ENCODE data around the gene RETREG2.

Gene RETREG2, protein sequence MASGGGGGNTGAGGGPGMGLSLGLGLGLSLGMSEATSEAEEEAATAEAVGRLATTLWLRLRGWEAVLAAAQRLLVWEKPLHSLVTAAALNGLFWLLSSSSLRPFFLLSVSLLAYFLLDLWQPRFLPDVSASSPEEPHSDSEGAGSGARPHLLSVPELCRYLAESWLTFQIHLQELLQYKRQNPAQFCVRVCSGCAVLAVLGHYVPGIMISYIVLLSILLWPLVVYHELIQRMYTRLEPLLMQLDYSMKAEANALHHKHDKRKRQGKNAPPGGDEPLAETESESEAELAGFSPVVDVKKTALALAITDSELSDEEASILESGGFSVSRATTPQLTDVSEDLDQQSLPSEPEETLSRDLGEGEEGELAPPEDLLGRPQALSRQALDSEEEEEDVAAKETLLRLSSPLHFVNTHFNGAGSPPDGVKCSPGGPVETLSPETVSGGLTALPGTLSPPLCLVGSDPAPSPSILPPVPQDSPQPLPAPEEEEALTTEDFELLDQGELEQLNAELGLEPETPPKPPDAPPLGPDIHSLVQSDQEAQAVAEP

DNA sequence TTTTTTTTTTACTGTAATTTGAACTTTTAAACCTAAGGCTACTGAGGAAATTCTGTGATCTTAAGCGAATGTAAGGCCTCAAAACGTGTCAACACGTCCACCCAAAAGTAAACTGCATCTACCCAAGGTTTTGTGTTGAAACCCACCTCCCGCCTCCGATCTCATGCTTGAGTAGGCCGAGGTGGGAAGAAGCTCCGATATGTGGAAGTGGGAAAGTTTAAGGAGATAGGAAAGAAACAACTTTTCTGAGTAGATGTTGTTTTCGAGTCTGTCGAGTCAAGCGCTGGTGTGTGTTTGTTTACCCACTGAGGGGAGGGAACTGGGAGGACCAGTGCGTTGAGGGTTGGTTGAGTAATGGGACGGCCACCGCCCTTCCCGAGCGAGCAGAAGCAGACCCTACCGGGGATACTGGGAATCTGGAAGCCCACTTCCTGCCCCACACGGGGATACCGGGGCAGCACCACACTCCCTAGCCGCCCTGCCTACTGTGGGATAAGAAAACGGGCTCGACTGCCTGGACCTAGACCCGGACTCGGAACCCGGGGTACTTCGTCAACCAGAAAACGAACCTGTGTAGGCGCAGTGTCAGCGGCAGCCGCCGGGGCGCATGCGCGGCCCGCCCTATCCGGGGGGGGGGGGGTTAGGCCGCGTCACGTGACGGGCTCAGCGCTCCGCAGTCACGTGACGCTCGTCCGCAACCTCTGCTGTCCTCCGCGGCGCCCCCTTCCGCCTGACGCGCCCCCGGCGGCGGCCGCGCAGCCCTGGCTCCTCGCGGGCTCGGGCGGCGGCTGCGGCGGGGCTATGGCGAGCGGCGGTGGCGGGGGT lies at the start of gene RETREG2:
TSS of gene RETREG2 (plus strand) at position 724 of the 825 bp plus-strand sequence. CDS start at position 802, 78 bp downstream.
- DNase-seq, result no peak

DNA sequence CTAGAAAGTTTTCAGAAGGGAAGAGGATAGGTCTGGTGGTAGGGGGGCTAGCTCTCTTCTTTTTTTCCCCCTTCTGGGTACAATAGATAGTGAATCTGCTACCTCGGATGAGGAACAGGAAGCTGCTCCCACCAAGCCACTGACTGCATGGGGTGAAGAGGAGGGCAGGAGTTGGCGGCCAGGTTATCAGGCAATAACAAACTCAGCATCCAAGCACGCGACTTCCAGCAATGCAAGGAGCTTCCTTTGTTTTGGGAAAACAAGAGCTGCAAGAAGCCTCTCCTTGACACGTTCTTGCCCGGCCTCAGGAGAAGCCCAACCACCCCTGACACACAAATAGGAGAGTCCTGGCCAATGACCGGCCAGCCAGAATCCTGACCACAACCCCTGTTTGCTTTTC lies 49.7 kb upstream of the RETREG2 start:
- no peak for DNase-seq

DNA sequence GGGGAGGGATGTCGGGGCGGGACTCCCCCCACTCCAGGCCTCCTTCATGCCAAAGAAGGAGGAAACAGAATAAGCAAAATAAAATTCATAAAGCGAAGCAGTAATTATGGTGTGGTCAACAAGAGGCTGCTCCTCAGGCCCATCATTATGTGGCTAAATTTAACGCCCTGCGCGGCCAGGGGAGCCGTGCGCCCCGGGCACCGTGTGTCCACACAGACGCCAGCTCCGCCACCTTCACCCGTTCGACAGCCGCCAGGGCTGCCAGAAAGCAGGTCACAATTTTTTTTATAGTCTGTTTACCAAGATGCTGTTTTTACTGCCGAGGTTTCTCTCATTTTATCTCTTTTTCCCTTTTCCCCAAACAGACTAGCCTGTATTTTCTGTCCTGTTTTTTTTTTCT lies 48.5 kb upstream of the RETREG2 start:
- no peak for DNase-seq

DNA sequence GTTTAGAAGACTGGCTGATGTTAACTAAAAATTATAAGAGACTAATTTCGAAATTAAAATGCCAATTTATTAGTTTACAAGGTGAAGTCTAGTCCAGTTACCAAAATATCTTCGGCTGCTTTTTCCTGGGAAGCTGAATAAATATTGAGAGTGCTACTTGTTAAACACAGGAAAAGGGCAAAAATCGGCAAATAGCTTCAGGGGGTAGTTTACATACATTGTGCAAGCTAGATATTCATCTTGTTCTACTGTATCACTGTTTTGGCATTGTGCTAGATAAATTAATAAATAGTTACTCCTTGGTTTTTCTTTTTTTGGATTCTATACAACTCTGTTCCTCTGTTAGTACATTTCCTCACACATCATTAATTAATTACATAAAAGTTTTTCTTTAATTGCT lies 46.7 kb upstream of the RETREG2 start:
- no peak for DNase-seq

DNA sequence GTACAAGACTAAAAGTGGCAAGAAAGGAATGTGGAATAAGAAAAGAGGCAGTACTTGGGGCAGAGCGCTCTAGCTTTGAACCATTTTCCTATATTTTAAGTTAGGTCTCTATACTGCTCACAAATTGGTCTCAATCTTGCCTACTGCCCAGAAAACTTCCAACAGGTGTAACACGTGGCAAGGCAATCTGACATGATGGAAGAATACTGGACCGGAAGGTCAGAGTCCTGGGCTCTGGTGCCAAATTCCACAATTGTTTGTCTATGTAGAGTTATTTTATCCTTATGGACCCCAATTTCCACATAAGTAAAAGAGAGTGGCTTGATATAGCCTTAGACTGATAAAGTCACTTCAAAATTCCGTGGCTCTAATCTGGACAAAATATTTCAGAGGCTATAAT lies 46.3 kb upstream of the RETREG2 start:
- DNase-seq, result no peak

DNA sequence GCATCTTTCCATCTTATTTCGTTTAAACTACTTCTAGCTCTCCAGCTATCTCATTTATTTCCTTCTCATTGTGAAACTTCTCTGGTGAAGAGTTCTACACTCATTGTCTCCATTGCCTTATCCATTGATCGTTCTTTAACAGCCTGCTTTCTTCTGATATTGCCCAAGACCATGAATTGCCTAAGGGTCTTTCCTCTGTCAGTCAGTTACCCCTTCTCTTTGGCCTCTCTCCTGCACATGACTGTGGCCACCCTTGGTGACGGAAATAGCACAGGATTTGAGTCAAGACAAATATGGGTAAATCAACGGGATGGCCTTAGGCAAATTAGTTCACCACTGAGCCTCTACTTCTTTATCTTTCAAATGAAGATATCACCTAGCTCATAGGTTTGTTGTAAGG lies 44.1 kb upstream of the RETREG2 start:
- no peak for DNase-seq

DNA sequence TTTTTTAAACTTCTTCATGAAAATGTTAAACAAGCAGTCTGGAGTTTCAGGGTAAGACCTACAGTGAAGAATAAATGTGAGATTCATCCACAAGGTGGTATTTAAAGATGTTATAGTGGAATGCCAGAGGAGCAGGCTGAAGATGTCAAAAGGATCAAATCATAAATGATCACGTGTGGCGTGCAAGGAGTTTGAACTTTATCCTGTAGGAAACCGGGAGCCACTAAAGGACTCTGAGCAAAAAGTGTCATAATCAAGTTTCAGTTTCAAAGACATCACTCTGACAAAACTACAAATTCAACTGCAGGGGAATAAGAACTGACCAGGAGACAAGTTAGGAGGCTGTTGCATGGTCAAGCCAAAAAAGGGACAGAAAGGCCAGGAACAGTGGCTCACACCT lies 37.4 kb upstream of the RETREG2 start:
- no peak for DNase-seq

DNA sequence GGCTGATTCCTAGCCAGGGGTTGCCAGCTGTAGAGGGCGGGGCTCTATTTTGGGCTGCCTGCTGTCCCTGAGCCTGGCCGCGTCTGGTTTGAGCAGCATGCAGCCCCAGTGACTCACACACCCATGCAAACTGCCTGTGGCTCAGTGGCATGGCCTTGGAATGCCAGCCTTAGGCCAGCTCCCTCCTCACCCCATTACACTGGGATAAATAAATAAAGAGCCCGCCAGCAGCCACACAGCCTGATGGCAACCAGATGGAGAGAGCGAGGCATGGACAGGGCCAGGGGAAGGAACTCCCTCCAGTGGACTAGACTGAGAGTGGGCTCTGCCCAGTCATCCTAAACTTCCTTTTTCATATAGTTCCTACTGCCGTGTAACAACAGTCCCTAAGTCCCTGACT lies 35.7 kb upstream of the RETREG2 start:
- DNase-seq, result no peak

DNA sequence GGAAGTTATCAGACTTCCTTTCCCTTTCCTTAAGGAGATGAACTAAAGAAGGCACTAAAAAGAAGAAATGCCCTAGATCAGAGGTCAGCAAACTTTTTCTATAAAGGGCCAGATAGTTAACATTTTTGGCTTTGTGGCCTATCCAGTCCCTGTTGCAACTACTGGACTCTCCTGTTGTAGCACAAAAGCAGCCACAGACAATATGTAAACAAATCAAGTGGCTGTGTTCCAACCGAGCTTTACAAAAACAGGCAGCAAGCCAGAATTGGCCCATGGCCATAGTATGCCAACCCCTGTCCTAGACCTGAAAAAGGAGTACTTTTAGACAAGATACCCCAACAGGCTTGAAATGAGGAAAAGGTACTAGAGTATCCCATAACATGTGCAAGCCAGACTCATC lies 28.4 kb upstream of the RETREG2 start:
- DNase-seq, result no peak

DNA sequence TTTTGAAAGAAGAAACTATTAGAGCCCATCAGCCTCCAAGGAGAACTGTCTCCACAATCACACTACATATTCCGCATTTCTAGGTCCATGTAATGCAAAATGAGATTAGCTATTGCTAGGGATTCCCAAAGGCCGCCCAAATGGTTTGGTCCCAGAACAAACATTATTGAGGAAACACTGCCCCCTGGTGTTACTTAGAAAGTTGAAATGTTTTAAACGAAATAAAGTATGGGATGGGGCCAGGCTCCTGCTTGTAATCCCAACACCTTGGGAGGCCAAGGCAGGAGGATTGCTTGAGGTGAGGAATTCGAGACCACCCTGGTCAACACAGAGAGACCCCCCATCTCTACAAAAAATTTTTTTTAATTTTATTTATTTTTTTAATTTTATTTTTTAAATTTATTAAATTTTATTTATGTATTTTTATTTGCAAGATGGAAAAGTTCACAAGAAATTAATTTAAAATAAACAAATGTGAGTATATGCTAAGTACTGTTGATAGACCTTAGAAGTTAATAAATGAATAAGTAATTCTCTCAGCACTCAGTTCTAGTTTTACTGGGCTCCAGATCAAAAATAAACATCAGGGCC lies 22.9 kb upstream of the RETREG2 start:
- no peak for DNase-seq

DNA sequence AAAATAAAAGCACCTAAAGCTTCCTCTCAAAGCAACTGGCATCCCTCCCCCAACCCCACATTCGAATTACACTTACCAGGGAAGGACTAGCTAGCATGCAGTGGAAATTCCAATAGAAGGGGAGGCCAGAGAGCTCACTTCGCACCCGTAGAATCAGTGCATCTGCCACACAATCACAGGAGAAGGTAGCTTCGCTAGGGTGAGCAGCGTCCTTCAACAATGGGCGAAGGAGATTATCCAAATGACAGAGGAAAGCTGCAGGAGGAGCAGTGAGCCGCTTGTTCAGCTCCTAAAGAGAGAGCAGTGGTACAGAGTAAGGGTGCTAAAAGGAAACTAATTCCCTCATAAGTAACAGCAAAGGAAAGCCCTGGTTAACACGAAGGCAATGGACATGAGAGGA lies 20.7 kb upstream of the RETREG2 start:
- no peak for DNase-seq

DNA sequence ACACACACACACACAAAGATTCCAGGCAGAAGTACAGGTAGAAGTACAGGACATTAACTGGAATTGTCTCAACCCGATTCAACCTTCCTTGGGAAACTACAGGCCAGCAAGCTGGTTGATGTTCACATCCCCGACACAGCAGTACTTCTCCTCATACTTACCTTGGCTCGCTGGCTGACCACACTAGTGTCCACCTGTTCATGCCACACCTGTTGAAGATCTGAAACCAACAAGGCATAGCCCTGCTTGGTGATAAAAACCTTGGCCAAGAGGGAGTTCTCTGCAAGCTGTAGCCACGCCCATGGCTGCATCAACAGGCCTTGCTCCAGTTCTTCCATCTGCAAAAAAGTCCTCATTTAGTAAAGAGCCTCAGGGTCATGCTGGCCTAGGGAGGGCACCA lies 20.1 kb upstream of the RETREG2 start:
- DNase-seq, result no peak

DNA sequence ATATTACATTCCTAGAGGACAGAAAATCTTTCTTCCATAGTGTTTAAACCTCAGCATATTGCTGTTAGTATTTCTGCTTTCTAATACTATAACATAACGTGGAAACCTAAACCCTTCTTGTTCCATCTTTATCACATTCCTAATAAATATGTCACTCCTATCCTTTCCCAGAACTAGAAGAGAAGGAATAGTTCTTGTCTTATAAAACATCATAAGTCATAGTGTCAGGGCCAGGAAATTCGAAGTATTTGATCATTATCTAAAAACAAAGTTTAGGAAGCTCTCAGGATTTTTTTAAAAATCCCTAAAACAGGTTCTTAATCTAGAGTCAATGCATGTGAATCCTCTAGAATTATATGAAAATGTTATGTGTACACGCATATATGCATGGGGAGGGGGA lies 19.5 kb upstream of the RETREG2 start:
- no peak for DNase-seq

DNA sequence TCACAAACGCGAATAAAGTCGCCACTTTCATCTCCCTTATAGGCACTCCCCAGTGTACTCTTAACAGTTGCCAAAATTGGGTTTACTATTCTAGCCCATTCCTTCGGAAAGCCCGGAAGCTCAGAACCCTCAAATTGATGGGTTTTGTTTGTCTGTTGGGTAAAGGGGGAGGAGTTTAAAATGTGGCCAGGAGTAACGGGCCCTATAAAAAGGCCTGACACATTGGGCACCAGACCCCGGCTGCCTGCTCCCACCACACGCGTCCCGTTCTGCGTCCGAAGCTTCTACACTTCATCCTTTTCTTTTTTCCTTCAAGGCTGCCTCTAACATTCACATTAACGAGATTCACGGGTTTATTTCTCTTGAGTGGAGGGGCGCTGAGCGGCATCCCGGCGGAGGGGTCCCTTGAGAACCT lies 18.3 kb upstream of the RETREG2 start:
- DNase-seq, result no peak

DNA sequence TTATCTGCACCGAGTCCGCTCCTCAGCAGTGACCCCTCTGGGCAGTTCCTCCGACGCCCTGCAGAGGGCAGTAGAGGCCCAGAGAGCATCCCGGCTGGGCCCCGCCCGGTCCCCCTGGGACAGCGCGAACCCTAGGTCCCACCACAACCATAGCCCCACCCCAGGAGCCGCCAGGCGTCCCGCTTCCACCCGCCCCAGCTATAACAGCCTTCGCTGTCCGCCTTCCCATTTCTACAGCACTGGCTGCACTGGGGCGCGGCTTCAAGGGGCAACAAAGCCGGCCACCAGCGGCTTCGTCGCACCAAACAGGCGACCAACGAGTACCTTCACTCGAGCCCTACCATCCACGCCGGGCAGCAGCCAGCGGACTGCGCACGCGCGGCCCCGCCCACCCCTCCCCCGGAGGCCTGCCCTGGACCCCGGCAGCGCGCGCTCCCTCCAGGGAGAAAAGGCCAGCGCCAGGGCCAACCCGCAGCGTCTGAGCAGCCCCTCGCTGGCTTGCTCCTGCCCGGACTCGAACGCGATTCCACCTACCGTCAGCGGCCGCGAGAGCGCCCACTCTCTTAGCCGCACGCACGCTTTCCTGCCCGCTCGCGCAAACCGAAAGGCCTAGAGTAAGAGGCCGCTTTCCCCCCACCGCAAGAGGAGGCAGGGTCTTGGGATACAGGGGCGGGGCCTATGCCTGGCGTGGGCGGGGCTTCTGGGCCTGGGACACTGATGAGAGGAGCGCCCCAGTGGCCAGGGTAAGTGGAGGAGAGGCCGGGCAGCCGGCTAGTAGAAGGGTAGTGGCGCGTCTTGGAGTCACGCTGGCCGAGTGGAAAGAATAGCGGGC lies 17.7 kb upstream of the RETREG2 start, which contains the start of gene NHEJ1:
TSS of gene NHEJ1 (minus strand) at position 630 of the 832 bp plus-strand sequence. CDS start 2,453 bp downstream, outside the sequence.
- no peak for DNase-seq

DNA sequence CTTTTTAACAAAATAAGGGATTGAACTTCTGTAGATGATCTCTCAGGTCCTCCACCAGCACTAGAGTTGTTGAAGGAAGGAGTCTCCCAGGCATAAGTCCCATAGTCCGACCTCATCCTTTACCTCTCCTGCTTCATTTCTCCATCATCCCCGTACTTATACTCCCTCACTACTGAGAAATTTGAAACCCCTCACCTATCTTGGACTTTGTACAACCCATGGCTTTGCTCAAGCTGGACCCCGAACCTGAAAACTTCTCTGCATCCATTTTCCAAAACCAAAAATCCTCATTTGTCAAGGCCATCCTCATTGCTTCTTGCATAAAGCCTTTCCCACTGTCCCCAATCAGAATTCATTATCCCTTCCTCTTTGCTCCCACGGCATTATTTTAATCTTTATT lies 17.0 kb upstream of the RETREG2 start:
- DNase-seq, result no peak

DNA sequence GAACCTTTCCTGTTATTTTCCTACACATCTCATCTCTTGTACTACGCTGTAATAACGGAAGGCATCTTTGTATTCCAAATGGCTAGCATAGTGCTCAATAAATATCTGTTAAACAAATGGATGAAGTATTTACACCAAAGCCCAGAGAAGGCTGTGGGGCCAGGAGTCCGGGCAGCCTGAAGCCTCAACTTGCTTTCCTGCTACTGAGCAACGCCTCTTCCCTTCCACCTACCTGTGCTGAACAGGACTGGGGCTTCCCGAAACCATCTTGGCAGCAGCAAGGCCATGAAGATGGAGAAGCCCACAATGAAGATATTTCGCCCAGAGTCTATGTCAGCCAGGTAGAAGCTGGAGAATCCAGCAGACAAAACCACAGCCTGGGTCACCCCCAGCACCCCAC lies 14.9 kb upstream of the RETREG2 start:
- DNase-seq, result no peak

DNA sequence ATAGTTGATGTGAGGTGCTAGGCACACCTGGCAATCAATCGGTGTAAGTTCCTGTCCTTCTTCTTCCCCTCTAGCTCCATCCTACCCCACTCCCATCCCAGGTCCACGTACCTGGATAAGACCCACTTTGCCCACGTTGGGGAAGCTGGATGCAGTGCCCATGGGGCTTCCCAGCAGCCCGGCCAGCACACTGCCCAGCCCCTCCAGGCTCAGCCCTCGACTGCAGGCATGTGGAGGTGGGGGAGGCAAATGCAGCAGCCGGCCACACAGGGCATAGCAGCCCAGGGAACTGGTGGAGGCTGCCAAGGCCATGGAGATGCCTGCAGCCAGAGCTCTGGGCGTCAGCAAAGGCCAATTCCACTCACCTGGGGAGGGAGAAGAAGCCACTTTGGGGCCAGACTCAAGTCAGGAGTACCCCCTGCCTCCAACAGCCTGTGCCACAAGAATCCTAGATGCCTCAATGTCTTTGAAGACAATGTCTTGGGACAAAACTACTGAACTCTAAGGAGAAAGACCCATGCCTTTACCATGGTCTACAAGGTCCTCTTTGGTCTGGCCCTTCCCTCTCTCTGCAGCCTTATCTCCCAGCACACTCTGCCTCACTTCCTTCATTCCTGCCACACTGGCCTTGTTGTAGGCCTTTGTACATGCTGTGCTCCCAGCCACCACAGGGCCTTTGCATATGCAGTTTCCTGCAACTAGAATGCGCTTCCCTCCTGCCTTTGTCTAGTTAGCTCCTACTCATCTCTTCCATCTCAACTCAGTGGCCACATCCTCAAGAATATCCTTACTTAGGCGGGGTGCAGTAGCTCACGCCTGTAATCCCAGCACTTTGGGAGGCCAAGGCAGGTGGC lies 12.8 kb upstream of the RETREG2 start:
- no peak for DNase-seq

DNA sequence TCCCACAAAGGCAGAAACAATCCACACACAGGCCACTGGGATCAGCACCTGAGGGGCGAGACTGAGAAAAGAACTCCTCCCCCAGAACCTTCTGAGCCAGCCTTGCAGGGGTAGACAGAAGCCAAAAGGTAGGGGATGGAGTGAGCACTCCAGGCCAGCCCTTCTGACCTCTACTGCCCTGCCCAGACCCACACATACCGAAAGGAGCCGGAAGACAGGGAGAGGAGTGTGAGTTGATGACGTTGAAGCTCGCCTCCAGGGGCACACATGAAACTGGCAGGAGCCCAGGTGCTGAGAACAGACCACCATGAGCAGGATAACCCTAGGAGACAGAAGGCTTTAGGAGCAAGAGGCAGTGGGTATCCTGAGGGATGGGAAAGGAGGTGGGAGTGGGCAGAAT lies 10.1 kb upstream of the RETREG2 start:
- DNase-seq, result no peak

DNA sequence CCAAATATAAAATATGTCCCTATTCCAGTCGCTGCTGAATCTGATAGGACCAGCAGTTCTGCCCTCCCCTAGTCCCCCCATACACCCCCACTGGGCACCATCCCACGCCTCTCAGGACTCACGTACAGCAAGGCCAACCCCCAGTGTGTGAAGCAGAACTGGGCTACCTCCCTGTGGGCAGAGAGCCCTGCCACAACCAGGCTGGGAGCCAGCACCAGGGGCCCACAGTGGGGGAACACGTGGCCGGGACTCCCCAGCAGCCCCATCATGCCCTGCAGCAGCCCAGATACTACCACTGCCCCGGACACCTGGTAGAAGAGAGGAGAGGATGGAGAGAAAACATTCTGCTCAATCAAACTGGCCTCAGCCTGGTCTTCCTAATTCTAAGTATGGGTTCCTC lies 9.5 kb upstream of the RETREG2 start:
- no peak for DNase-seq

DNA sequence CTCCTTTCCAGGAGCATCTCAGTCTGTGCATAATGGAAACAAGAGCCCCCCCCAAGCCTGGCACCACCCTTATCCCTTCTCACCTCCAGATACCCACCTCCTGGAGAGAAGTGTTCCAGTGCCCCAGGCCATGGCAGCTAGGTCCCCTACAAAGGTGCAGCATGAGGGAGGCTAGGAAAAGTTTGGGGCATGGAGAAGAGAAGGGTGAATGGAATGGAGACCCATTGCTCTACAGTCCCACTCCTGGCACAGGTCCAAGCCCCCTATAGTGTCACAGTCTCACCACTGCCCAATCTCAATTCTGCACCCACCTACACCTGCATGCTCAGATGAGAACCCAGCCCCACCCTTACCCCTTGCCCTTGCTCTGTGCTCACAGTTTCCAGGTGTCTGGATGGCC lies 9.1 kb upstream of the RETREG2 start:
- DNase-seq, result no peak
